HEK293 (cell line): ENCODE measurements around the gene C19orf12.

Source experiments
- CTCF ChIA-PET: fragments of 350-600 bp; formaldehyde crosslinking; extraction: SDS; loops from one replicate; lab custom pipeline; 2021; ENCODE audit warnings: antibody characterized with exemption; lab: Yijun Ruan, JAX
- POLR2A ChIA-PET: fragments of 300-600 bp; formaldehyde crosslinking; extraction: SDS; loops from one replicate; lab custom pipeline; 2020; ENCODE audit warnings: antibody characterized with exemption, inconsistent platforms; lab: Yijun Ruan, JAX
- H3K27ac ChIP-seq: fragments of 200-500 bp; sonication (Bioruptor generic); 2 replicates; pipeline ENCODE4 v1.5.1; 2014; ENCODE audit warnings: low read depth, low read length, control low read depth, inconsistent platforms; ENCODE audit errors: extremely low read depth
- H3K36me3 ChIP-seq, 2 experiments: fragments of 200-500 bp in 1 of 2; sonication (Bioruptor generic) in 1 of 2; 1 replicate in 1 of 2; 2 replicates in 1 of 2; pipeline ENCODE4 v1.5.1; 2014 to 2017; ENCODE audit warnings: inconsistent platforms in 2 of 2, low read length in 2 of 2; ENCODE audit not compliant: control insufficient read depth in 2 of 2, insufficient read depth in 1 of 2
- H3K4me1 ChIP-seq: fragments of 200-500 bp; sonication (Bioruptor generic); 2 replicates; pipeline ENCODE4 v1.5.1; 2014; ENCODE audit warnings: mild to moderate bottlenecking, low read length, inconsistent platforms; ENCODE audit not compliant: control insufficient read depth, insufficient read depth
- H3K4me3 ChIP-seq: 2 replicates; pipeline ENCODE4 v1.5.1; 2011; ENCODE audit warnings: low read depth, mild to moderate bottlenecking, control low read depth, low read length, moderate library complexity
- H3K9me3 ChIP-seq: fragments of 200-500 bp; sonication (Bioruptor generic); 2 replicates; pipeline ENCODE4 v1.5.1; 2014; ENCODE audit warnings: low read depth, low read length, inconsistent platforms; ENCODE audit not compliant: control insufficient read depth, insufficient read depth
- ELK4 ChIP-seq: IDR thresholded peaks from 2 replicates; pipeline ENCODE4 v1.6.1; 2011; ENCODE audit warnings: mild to moderate bottlenecking, low read depth, low read length, borderline replicate concordance
- GFI1B ChIP-seq: fragments of 450-650 bp; formaldehyde crosslinking; IDR thresholded peaks from 2 replicates; pipeline ENCODE4 v1.5.1; 2016; ENCODE audit warnings: missing biosample characterization, missing genetic modification characterization
- KLF10 ChIP-seq: fragments of 450-650 bp; IDR thresholded peaks from 2 replicates; pipeline ENCODE4 v1.5.1; 2018; ENCODE audit warnings: missing biosample characterization, mild to moderate bottlenecking, missing genetic modification characterization
- KLF17 ChIP-seq: fragments of 450-650 bp; formaldehyde crosslinking; IDR thresholded peaks from 2 replicates; pipeline ENCODE4 v1.5.1; 2016; ENCODE audit warnings: missing biosample characterization, missing genetic modification characterization
- OSR2 ChIP-seq: fragments of 450-650 bp; formaldehyde crosslinking; IDR thresholded peaks from 2 replicates; pipeline ENCODE4 v1.5.1; 2016; ENCODE audit warnings: missing biosample characterization, missing genetic modification characterization
- PBX3 ChIP-seq: sonication (generic); formaldehyde crosslinking; IDR thresholded peaks from 2 replicates; pipeline ENCODE4 v1.8.1; 2022; ENCODE audit warnings: mild to moderate bottlenecking, moderate library complexity, missing genetic modification reagents
- REPIN1 ChIP-seq: fragments of 450-650 bp; formaldehyde crosslinking; IDR thresholded peaks from 2 replicates; pipeline ENCODE4 v1.5.1; 2017; ENCODE audit warnings: missing biosample characterization, missing genetic modification characterization, low read depth
- SALL2 ChIP-seq: fragments of 450-650 bp; formaldehyde crosslinking; IDR thresholded peaks from 2 replicates; pipeline ENCODE4 v1.5.0; 2017; ENCODE audit warnings: missing biosample characterization, mild to moderate bottlenecking, missing genetic modification characterization, borderline replicate concordance
- SP2 ChIP-seq: fragments of 450-650 bp; formaldehyde crosslinking; IDR thresholded peaks from 2 replicates; pipeline ENCODE4 v1.5.1; 2016; ENCODE audit warnings: missing biosample characterization, missing genetic modification characterization
- ZBTB1 ChIP-seq: fragments of 450-650 bp; formaldehyde crosslinking; IDR thresholded peaks from 2 replicates; pipeline ENCODE4 v1.5.1; 2016; ENCODE audit warnings: missing biosample characterization, missing genetic modification characterization
- ZBTB21 ChIP-seq: fragments of 450-650 bp; formaldehyde crosslinking; IDR thresholded peaks from 2 replicates; pipeline ENCODE4 v1.5.1; 2017; ENCODE audit warnings: missing biosample characterization, missing genetic modification characterization
- ZBTB6 ChIP-seq: fragments of 450-650 bp; formaldehyde crosslinking; IDR thresholded peaks from 2 replicates; pipeline ENCODE4 v1.5.1; 2017; ENCODE audit warnings: missing biosample characterization, missing genetic modification characterization
- ZNF174 ChIP-seq: fragments of 450-650 bp; formaldehyde crosslinking; IDR thresholded peaks from 2 replicates; pipeline ENCODE4 v1.5.0; 2017; ENCODE audit warnings: missing biosample characterization, mild to moderate bottlenecking, missing genetic modification characterization
- ZNF184 ChIP-seq: fragments of 450-650 bp; IDR thresholded peaks from 2 replicates; pipeline ENCODE4 v1.5.1; 2018; ENCODE audit warnings: missing biosample characterization, mild to moderate bottlenecking, missing genetic modification characterization
- ZNF433 ChIP-seq: fragments of 450-650 bp; formaldehyde crosslinking; IDR thresholded peaks from 2 replicates; pipeline ENCODE4 v1.5.1; 2016; ENCODE audit warnings: missing biosample characterization, missing genetic modification characterization, low read depth
- ZNF501 ChIP-seq: fragments of 450-650 bp; formaldehyde crosslinking; IDR thresholded peaks from 2 replicates; pipeline ENCODE4 v1.5.1; 2016; ENCODE audit warnings: missing biosample characterization, missing genetic modification characterization
- ZNF629 ChIP-seq: fragments of 450-650 bp; formaldehyde crosslinking; IDR thresholded peaks from 2 replicates; pipeline ENCODE4 v1.5.1; 2017; ENCODE audit warnings: missing biosample characterization, missing genetic modification characterization
- ZNF837 ChIP-seq: fragments of 450-650 bp; formaldehyde crosslinking; IDR thresholded peaks from 2 replicates; pipeline ENCODE4 v1.5.1; 2016; ENCODE audit warnings: missing biosample characterization, missing genetic modification characterization
- TF ChIP-seq, protein P1 (sequence below): fragments of 450-650 bp; formaldehyde crosslinking; IDR thresholded peaks from 2 replicates; pipeline ENCODE4 v1.5.1; 2017; ENCODE audit warnings: missing biosample characterization, mild to moderate bottlenecking, missing genetic modification characterization, moderate library complexity
- TF ChIP-seq, protein P2 (sequence below): fragments of 450-650 bp; formaldehyde crosslinking; conservative IDR thresholded peaks from 2 replicates; pipeline ENCODE4 v1.5.1; 2016; ENCODE audit warnings: low read depth, missing biosample characterization, missing genetic modification characterization

C19orf12 gene

DNA sequence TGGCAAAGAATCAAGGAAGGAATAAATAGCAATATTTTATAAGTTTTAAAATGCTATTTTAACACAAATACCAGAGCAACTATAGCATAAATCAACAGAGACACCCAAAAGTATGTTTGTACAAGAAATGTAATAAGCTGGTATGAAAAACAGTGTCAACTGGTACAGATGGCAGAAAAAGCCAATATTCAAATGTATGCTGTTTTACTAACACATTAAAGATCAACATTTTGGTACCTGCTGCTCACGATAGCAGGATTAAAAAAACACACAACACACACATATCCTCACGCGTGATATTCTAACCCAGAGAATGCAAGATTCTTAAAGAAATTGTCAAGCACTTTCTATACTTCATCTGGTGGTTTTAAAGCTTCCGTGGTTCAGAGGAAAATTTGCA, 48.1 kb upstream of the C19orf12 start (continued):
- TF ChIP-seq, protein P1, sequence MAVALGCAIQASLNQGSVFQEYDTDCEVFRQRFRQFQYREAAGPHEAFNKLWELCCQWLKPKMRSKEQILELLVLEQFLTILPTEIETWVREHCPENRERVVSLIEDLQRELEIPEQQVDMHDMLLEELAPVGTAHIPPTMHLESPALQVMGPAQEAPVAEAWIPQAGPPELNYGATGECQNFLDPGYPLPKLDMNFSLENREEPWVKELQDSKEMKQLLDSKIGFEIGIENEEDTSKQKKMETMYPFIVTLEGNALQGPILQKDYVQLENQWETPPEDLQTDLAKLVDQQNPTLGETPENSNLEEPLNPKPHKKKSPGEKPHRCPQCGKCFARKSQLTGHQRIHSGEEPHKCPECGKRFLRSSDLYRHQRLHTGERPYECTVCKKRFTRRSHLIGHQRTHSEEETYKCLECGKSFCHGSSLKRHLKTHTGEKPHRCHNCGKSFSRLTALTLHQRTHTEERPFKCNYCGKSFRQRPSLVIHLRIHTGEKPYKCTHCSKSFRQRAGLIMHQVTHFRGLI (tag by site-specific recombination), result no peak
- TF ChIP-seq ZBTB21 (no peak), KLF17 (tag by site-specific recombination) (no peak)

- H3K4me1 ChIP-seq, result no peaks in the 10 kb centered on the region
- no peak for TF ChIP-seq SALL2
- TF ChIP-seq ZNF174, result no peak
- TF ChIP-seq ZNF501, result no peak
- TF ChIP-seq ZNF433 (tag by site-specific recombination), result no peak
- TF ChIP-seq ELK4, result no peak
- TF ChIP-seq ZNF184 (tag by site-specific recombination), result no peak
- TF ChIP-seq ZNF837, result no peak
- no peak for TF ChIP-seq PBX3
- TF ChIP-seq REPIN1 (tag by site-specific recombination), result no peak
- TF ChIP-seq KLF10 (tag by site-specific recombination), result no peak
- TF ChIP-seq OSR2 (tag by site-specific recombination), result no peak
- TF ChIP-seq ZBTB1, result no peak
- no peak for TF ChIP-seq ZBTB6
- no peak for TF ChIP-seq SP2
- TF ChIP-seq GFI1B, result no peak
- TF ChIP-seq, protein P2, sequence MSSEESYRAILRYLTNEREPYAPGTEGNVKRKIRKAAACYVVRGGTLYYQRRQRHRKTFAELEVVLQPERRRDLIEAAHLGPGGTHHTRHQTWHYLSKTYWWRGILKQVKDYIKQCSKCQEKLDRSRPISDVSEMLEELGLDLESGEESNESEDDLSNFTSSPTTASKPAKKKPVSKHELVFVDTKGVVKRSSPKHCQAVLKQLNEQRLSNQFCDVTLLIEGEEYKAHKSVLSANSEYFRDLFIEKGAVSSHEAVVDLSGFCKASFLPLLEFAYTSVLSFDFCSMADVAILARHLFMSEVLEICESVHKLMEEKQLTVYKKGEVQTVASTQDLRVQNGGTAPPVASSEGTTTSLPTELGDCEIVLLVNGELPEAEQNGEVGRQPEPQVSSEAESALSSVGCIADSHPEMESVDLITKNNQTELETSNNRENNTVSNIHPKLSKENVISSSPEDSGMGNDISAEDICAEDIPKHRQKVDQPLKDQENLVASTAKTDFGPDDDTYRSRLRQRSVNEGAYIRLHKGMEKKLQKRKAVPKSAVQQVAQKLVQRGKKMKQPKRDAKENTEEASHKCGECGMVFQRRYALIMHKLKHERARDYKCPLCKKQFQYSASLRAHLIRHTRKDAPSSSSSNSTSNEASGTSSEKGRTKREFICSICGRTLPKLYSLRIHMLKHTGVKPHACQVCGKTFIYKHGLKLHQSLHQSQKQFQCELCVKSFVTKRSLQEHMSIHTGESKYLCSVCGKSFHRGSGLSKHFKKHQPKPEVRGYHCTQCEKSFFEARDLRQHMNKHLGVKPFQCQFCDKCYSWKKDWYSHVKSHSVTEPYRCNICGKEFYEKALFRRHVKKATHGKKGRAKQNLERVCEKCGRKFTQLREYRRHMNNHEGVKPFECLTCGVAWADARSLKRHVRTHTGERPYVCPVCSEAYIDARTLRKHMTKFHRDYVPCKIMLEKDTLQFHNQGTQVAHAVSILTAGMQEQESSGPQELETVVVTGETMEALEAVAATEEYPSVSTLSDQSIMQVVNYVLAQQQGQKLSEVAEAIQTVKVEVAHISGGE (tag by site-specific recombination), result no peak
- no peak for TF ChIP-seq ZNF629 (tag by site-specific recombination)
- H3K27ac ChIP-seq, result no peak overlapping the region
- CTCF ChIA-PET, result interaction anchor here (0.7 to 10.9 kb wide), 20 partner anchors 11 to 887 kb away, joined by 3 to 138 read pairs (median 4); no protein-coding TSS in a partner anchor
- H3K36me3 ChIP-seq, result no peaks in the 10 kb centered on the region
- H3K9me3 ChIP-seq, result no peaks in the 10 kb centered on the region
- POLR2A ChIA-PET, result no interaction called here
- H3K4me3 ChIP-seq, result no peak overlapping the region
Measured at GRCh38 chr19:29761575-29762232, 46.6 kb upstream of the C19orf12 start.
